ENCODE data around the gene CCDC88C. TPM values are rescaled to one million over a fixed set of nuclear protein-coding genes. Genes with fewer than 3 reads are reported as not detected.

The CCDC88C gene
- total and polyA plus RNA-seq, 2 donors (not counting 3 experiments of a cell fraction or from before 2014, with no cell fraction given) = 11.4 to 52.1 TPM

DNA sequence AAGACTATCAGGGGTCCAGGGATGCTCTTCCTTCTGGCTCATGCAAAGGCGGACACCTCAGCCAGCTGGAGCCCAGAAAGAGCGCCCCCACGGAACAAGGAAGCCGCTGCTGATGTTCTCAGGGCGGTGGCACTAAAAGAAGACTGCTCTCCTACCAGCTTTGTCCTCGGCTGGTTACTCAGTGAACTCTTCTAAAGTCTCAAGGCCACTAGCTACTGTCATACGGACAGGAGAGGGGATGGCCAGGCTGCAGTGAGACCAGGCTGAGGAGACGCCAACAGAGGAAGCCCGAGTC, 59.6 kb downstream of the CCDC88C start:
- TF ChIP-seq, protein P1, sequence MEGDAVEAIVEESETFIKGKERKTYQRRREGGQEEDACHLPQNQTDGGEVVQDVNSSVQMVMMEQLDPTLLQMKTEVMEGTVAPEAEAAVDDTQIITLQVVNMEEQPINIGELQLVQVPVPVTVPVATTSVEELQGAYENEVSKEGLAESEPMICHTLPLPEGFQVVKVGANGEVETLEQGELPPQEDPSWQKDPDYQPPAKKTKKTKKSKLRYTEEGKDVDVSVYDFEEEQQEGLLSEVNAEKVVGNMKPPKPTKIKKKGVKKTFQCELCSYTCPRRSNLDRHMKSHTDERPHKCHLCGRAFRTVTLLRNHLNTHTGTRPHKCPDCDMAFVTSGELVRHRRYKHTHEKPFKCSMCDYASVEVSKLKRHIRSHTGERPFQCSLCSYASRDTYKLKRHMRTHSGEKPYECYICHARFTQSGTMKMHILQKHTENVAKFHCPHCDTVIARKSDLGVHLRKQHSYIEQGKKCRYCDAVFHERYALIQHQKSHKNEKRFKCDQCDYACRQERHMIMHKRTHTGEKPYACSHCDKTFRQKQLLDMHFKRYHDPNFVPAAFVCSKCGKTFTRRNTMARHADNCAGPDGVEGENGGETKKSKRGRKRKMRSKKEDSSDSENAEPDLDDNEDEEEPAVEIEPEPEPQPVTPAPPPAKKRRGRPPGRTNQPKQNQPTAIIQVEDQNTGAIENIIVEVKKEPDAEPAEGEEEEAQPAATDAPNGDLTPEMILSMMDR (IDR thresholded peaks at IDR 0.05; ENCODE audit: extremely low read depth in 1 of 2, insufficient read depth in 1 of 2, low read depth in 1 of 2, low read length in 2 of 2) = no peak
- TF ChIP-seq MYC (IDR thresholded peaks at IDR 0.05; ENCODE audit: low read depth, low read length) (no peak), JUN (IDR thresholded peaks at IDR 0.05; ENCODE audit: borderline replicate concordance, insufficient read depth, insufficient read length, low read depth) (no peak)
- Histone ChIP-seq H3K27ac (ENCODE audit: insufficient read depth, low read depth, low read length) (no peak overlapping the region), H3K9me1 (replicated peaks; ENCODE audit: control insufficient read depth, extremely low read depth, insufficient read depth, low read length) (no peaks in the 10 kb centered on the region), H3K36me3 (ENCODE audit: control insufficient read depth in 2 of 2, extremely low read depth in 1 of 2, insufficient read depth in 2 of 2, low read length in 2 of 2) (peaks cover 0 to 2% of the 10 kb centered on the region in 2 experiments), H4K20me1 (replicated peaks; ENCODE audit: control insufficient read depth, extremely low read depth, insufficient read depth, low read length) (no peaks in the 10 kb centered on the region), H3K4me1 (ENCODE audit: control insufficient read depth, extremely low read depth, insufficient read depth, low read length) (peaks cover 7% of the 10 kb centered on the region), H3K4me2 (ENCODE audit: insufficient read depth, low read length) (no peak overlapping the region), H3K79me2 (ENCODE audit: control insufficient read depth, insufficient read depth, low read length) (no peaks in the 10 kb centered on the region), H3K4me3 (replicated peaks in 1 of 3; ENCODE audit: insufficient read depth in 1 of 3, low read depth in 1 of 3, low read length in 3 of 3) (no peak overlapping the region), H2AFZ (ENCODE audit: low read depth, low read length) (no peak overlapping the region), H3K27me3 (ENCODE audit: control insufficient read depth in 2 of 2, insufficient read depth in 2 of 2, low read length in 2 of 2) (no peaks in the 10 kb centered on the region), H3K9me3 (replicated peaks; ENCODE audit: control insufficient read depth, insufficient read depth, low read length) (no peaks in the 10 kb centered on the region), H3K9ac (replicated peaks; ENCODE audit: extremely low read depth, insufficient read depth, low read length) (no peak overlapping the region)
- FAIRE-seq (no peak), DNase-seq (ENCODE audit: low read depth, low spot score) (no peak)
- dilution Hi-C loops (cut with MboI; ENCODE audit: extremely low pct_ligation_motif_present, low sequenced_read_pairs) (no loop called here), intact Hi-C loops (cut with micrococcal nuclease) (no loop called here)
- no TSS peak for BruUV-seq (replicated peaks)
- ChIA-PET CTCF (interaction anchor here (1.4 kb wide), 1 partner anchor 34 kb away, joined by 3 read pairs; no protein-coding TSS in a partner anchor), POLR2A (no interaction called here)

DNA sequence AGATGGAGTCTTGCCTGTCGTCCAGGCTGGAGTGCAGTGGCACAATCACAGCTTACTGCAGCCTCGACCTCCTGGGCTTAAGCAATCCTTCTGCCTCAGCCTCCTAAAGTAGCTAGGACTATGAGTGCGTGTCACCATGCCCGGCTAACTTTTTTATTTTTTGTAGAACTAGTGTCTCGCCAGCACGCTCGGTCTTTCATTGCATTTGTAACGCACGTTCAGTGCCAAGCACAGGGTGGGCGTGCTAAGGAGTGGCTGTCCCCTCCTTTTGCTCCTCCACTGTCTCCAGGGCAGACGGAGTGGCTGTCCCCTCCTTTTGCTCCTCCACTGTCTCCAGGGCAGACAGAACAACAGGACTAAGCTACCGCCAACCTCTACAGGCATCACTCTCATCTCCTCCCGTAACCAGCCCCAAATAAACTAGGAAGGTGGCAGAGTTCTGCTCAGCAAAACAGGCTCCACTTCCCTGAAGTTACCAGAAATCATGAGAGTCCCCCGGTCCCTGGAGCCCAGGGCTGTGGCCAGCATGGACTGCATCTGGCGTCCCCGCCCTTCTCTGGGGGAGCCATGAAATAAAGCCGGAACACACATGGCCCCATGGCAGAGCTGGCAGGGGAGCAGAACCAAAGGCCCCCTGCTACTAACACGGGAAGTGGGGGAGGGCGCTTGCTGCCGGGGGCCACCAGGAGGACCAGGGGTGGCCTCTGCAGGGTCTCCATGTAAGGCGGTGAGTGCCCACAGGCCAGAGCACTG, 60.2 kb downstream of the CCDC88C start:
- no peaks in the 10 kb centered on the region for H3K9me3 ChIP-seq (replicated peaks; ENCODE audit: control insufficient read depth, insufficient read depth, low read length)
- dilution Hi-C loops (cut with MboI; ENCODE audit: extremely low pct_ligation_motif_present, low sequenced_read_pairs) (no loop called here), intact Hi-C loops (cut with micrococcal nuclease) (no loop called here)
- H3K4me1 ChIP-seq (ENCODE audit: control insufficient read depth, extremely low read depth, insufficient read depth, low read length) = peaks cover 7% of the 10 kb centered on the region
- no peak overlapping the region for H3K27ac ChIP-seq (ENCODE audit: insufficient read depth, low read depth, low read length)
- no peak for TF ChIP-seq MYC (IDR thresholded peaks at IDR 0.05; ENCODE audit: low read depth, low read length)
- TF ChIP-seq, protein P2, sequence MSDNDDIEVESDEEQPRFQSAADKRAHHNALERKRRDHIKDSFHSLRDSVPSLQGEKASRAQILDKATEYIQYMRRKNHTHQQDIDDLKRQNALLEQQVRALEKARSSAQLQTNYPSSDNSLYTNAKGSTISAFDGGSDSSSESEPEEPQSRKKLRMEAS (IDR thresholded peaks at IDR 0.05; ENCODE audit: insufficient read depth, insufficient read length) = no peak
- CTCF ChIA-PET = interaction anchor here (1.4 kb wide), 1 partner anchor 34 kb away, joined by 3 read pairs; no protein-coding TSS in a partner anchor
- FAIRE-seq (no peak), DNase-seq (ENCODE audit: low read depth, low spot score) (no peak)
- POLR2A ChIA-PET = no interaction called here
- no peak overlapping the region for H2AFZ ChIP-seq (ENCODE audit: low read depth, low read length)
- no peaks in the 10 kb centered on the region for H3K27me3 ChIP-seq (ENCODE audit: control insufficient read depth in 2 of 2, insufficient read depth in 2 of 2, low read length in 2 of 2)
- peaks cover 0 to 2% of the 10 kb centered on the region in 2 experiments for H3K36me3 ChIP-seq (ENCODE audit: control insufficient read depth in 2 of 2, extremely low read depth in 1 of 2, insufficient read depth in 2 of 2, low read length in 2 of 2)
- H3K9ac ChIP-seq (replicated peaks; ENCODE audit: extremely low read depth, insufficient read depth, low read length) = no peak overlapping the region
- no peaks in the 10 kb centered on the region for H4K20me1 ChIP-seq (replicated peaks; ENCODE audit: control insufficient read depth, extremely low read depth, insufficient read depth, low read length)
- no peaks in the 10 kb centered on the region for H3K9me1 ChIP-seq (replicated peaks; ENCODE audit: control insufficient read depth, extremely low read depth, insufficient read depth, low read length)
- no TSS peak for BruUV-seq (replicated peaks)
- no peaks in the 10 kb centered on the region for H3K79me2 ChIP-seq (ENCODE audit: control insufficient read depth, insufficient read depth, low read length)
- H3K4me3 ChIP-seq (replicated peaks in 1 of 3; ENCODE audit: insufficient read depth in 1 of 3, low read depth in 1 of 3, low read length in 3 of 3) = no peak overlapping the region
- no peak overlapping the region for H3K4me2 ChIP-seq (ENCODE audit: insufficient read depth, low read length)

All from endothelial cell of umbilical vein (primary cell).